GM12873 (cell line): ENCODE results near the gene NOTCH2.

ENCODE experiments used
- CTCF ChIP-seq: IDR thresholded peaks from 2 replicates; pipeline ENCODE4 v1.5.1; 2012; ENCODE audit warnings: low read depth, mild to moderate bottlenecking, moderate library complexity, low read length, control low read depth; ENCODE audit not compliant: insufficient read depth; ENCODE audit errors: missing control alignments

NOTCH2 gene

DNA sequence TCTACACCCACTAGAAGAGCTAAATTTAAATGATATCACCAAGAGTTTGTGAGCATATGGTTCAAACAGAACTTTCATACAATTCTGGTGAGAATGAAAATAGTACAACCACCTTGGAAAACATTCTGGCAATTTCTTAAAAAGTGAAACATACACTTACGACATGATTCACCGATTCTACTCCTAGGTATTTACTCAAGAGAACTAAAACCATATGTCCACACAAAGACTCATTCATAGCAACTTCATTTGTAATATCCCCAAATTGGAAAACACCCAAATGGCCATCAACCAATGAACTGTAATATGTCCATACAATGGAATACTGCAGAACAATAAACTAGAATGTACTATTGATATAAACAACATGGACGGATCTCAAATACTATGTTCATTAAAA is 122.0 kb downstream of the NOTCH2 start:
- TF ChIP-seq CTCF, result no peak

DNA sequence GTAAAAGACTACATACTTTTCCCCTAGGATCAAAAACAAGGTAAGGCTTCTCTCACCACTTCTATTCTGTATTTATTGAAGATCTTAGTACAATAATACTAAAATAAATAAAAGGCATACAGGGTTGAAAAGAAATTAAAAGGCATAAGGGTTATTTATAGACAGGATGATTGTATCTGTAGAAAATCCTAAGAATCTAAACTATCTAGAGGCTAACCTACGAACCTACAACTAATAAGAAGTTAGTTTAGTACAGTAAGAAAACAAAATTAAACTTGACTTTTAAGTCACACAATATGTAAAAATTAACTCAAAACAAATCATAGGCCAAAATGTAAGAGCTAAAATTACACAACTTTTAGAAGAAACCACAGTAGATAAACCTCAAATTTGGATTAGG is 122.7 kb downstream of the NOTCH2 start:
- TF ChIP-seq CTCF, result no peak

- no peak for TF ChIP-seq CTCF
These were observed 126.2 kb downstream of the NOTCH2 start for GRCh38 chr1:119943216-119943615.

- no peak for TF ChIP-seq CTCF
These were observed 128.1 kb downstream of the NOTCH2 start for GRCh38 chr1:119941392-119941791.

DNA sequence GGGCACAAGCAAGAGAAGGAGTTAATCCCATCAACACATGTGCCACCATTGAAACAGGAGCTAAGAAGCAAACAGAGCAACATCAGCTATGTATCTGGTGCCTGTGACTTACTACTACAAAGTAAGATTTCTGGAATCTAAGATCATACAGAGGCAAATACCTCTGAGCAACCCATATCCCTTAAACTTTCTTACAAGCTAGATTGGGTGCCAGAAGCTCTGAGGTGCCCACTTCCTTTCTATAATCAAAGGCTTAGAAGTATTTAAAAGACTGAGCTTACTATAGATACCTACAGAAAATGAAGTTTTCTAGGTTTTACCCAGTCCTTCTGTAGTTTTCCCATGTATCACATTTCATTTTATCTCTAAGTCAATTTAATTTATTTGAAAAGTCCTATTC is 128.8 kb downstream of the NOTCH2 start:
- TF ChIP-seq CTCF, result no peak

GRCh38 chr1:119937198-119937597 is 132.3 kb downstream of the NOTCH2 start:
- no peak for TF ChIP-seq CTCF

GRCh38 chr1:119935915-119936314 is 133.5 kb downstream of the NOTCH2 start:
- TF ChIP-seq CTCF, result no peak
